ENCODE results near the gene FAM241B.

FAM241B gene

DNA sequence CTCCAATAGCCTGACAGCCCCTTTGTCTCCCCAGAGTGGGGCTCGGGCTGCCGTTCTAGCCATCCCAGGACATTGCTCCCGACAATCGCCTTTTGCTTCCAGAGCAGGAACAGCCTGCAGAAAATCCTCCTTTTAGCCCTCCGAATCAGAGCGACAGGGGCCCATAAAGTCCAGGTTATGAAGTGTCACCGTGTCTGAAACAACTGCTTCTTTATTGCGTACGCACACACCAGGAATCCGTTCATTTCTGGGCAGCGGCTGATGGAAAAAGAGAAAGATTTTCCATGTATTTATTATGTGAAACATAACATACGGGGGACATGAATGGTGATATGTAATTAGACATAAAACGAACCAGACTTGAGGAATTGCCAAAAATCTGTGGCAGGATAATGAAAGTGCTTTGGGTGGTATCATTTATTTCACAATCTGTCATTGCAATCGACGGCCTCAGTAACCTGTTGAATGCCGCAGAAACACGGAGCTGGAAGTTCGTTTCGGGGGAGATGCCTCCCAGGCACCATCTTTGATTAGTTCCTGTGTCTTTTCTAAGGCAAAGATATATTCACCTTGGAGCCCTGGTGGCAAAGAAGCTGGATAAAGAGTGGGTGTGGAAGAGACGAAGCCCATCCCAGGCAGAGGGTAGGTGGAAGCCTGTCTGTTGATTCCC lies 48.1 kb downstream of the FAM241B start:
- no peak overlapping the region for H3K27ac ChIP-seq
- no peaks in the 10 kb centered on the region for H3K4me1 ChIP-seq
- no peaks in the 10 kb centered on the region for H3K36me3 ChIP-seq
- H3K4me2 ChIP-seq, result no peak overlapping the region
- no peak overlapping the region for H3K9ac ChIP-seq
- no peak overlapping the region for H3K4me3 ChIP-seq
- H4K20me1 ChIP-seq, result no peaks in the 10 kb centered on the region; a peak in 1 of 22 replicates
- TF ChIP-seq Cebpa-rat (IDR thresholded peaks at IDR 0.05), result 0 out of 22 replicates have a peak, but pooled peaks of 1 of the 11 experiments have one; percentile 22
- H3K9me3 ChIP-seq (replicated peaks in 1 of 11), result no peaks in the 10 kb centered on the region
- no peaks in the 10 kb centered on the region for H3K27me3 ChIP-seq

DNA sequence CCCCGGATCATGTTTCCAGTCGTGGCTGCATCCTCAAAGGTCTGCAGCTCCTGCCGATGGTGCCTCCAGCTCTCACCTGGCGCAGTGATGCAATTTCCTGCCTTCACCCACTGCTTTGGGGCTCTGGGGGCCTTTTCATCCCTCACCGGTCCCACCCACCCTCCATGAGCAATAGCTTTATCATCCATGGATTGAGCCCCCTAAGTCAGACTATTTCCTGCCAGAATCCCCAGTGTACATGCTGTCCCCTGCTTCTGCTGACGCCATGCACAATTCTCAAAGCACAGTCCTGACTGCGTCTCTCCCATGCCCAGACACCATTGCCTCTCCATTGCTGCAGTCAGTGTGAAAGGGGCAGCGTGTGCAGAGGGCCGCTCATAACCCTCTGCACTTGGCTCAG lies 49.7 kb downstream of the FAM241B start:
- Histone ChIP-seq H3K27ac (no peak overlapping the region), H3K36me3 (no peaks in the 10 kb centered on the region), H3K27me3 (no peaks in the 10 kb centered on the region), H3K9me3 (replicated peaks in 1 of 11) (no peaks in the 10 kb centered on the region), H4K20me1 (no peaks in the 10 kb centered on the region; a peak in 1 of 22 replicates), H3K9ac (no peak overlapping the region), H3K4me3 (no peak overlapping the region), H3K4me1 (no peaks in the 10 kb centered on the region), H3K4me2 (no peak overlapping the region)
- TF ChIP-seq Cebpa-rat (IDR thresholded peaks at IDR 0.05), result no peak

DNA sequence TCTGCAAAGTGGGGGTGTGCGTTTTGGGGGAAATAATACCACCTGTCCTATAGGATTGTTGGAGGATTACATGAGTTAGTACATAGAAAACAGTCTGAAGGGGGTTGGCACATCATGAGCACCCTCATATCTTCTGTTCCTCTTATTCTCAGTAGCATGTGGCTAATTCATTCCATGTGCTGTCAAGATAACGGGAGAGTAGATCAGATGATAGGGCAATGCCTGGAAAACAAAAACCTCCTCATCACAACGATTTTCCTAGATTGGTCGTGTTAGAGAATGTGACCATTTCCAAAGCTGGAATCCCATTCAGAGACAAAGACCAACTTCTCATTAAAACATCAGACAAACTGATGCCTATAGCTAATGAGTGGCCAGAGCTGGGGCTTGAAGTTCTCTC lies 50.6 kb downstream of the FAM241B start:
- Histone ChIP-seq H3K27ac (no peak overlapping the region), H3K9ac (no peak overlapping the region), H3K9me3 (replicated peaks in 1 of 11) (no peaks in the 10 kb centered on the region), H4K20me1 (no peaks in the 10 kb centered on the region; a peak in 1 of 22 replicates), H3K4me2 (no peak overlapping the region), H3K4me1 (no peaks in the 10 kb centered on the region), H3K36me3 (no peaks in the 10 kb centered on the region), H3K27me3 (no peaks in the 10 kb centered on the region), H3K4me3 (no peak overlapping the region)
- TF ChIP-seq Cebpa-rat (IDR thresholded peaks at IDR 0.05), result no peak

DNA sequence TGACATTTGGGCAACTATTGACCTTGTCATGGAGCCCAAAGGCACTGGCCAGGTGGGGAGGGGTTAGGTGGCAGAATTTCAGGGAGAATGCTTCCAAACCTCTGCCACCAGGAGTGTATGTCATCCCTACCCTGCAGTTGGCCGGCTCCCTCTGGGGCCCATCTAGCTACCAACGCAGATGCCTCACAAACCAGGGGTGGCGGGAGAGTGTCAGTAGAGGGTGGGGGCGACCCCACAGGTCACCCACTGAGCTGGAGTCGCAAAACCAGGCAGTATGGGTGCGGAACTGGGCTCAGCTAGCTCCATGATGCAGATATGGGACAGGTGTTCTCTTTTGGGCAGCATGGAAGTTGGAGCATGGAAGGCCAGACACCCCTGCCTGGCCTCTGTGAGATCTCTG lies 51.4 kb downstream of the FAM241B start:
- Histone ChIP-seq H3K4me3 (no peak overlapping the region), H3K27ac (no peak overlapping the region), H3K9ac (no peak overlapping the region), H3K36me3 (no peaks in the 10 kb centered on the region), H3K9me3 (replicated peaks in 1 of 11) (no peaks in the 10 kb centered on the region), H4K20me1 (no peaks in the 10 kb centered on the region; a peak in 1 of 22 replicates), H3K27me3 (no peaks in the 10 kb centered on the region), H3K4me1 (no peaks in the 10 kb centered on the region), H3K4me2 (no peak overlapping the region)
- no peak for TF ChIP-seq Cebpa-rat (IDR thresholded peaks at IDR 0.05)

DNA sequence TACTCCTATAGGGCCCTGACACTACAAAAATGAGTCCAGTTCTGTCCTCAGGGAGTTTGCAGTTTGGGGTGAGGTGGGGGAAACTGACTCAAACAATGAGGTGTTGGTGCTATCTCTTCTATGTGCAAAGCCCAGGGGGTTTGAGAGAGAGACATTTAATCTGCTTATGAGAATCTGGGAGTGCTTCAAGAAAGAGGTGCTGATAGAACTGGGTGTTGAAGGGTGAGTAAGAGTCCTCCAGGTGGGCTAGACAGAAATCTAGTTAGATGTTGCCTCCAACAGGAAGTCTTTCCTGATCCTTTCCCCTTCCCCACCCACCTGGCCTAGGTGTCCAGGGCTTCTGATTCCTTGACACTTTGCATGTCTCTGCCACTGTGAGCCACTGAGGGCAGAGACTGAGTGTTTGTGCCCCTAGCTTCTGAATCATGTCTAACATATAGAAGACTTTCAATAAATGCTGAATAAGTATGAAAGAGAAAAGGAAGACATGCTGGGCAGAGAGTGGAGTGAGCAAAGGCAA lies 53.0 kb downstream of the FAM241B start:
- no peaks in the 10 kb centered on the region for H3K27me3 ChIP-seq
- no peaks in the 10 kb centered on the region for H3K9me3 ChIP-seq (replicated peaks in 1 of 11)
- no peaks in the 10 kb centered on the region for H3K36me3 ChIP-seq
- H3K4me3 ChIP-seq, result no peak overlapping the region
- H3K9ac ChIP-seq, result no peak overlapping the region
- no peaks in the 10 kb centered on the region for H3K4me1 ChIP-seq
- no peak overlapping the region for H3K4me2 ChIP-seq
- no peak overlapping the region for H3K27ac ChIP-seq
- H4K20me1 ChIP-seq, result no peaks in the 10 kb centered on the region; a peak in 1 of 22 replicates
- TF ChIP-seq Cebpa-rat (IDR thresholded peaks at IDR 0.05), result no peak
